ENCODE results near the gene BRD7. TPM values are rescaled to one million over a fixed set of nuclear protein-coding genes. Genes with fewer than 3 reads are reported as not detected.

Gene BRD7
- total and polyA plus RNA-seq, 2 of the 13 experiments (the other 11 are each of a cell fraction or from before 2014, with no cell fraction given): 82.3 to 149 TPM

GRCh38 chr16:50331570-50331969 lies 37.2 kb downstream of the BRD7 start:
- Histone ChIP-seq H3K4me2 (ENCODE audit: low read depth, low read length) (no peak overlapping the region), H3K9me3 (ENCODE audit: low read length) (no peaks in the 10 kb centered on the region), H3K36me3 (replicated peaks in 1 of 2; ENCODE audit: control insufficient read depth in 1 of 2, insufficient read depth in 2 of 2, low read length in 2 of 2) (peaks cover 13 to 66% of the 10 kb centered on the region in 2 experiments), H2AFZ (ENCODE audit: low read length) (no peak overlapping the region), H4K20me1 (ENCODE audit: insufficient read depth, low read length) (no peaks in the 10 kb centered on the region), H3K4me3 (replicated peaks in 1 of 3; ENCODE audit: insufficient read depth in 1 of 3, low read depth in 2 of 3, low read length in 3 of 3) (no peak overlapping the region), H3K27me3 (ENCODE audit: control insufficient read depth in 1 of 2, insufficient read depth in 2 of 2, low read length in 2 of 2) (no peaks in the 10 kb centered on the region), H3K9ac (ENCODE audit: insufficient read depth, low read depth, low read length) (no peak overlapping the region), H3K79me2 (ENCODE audit: insufficient read depth, low read length) (no peaks in the 10 kb centered on the region), H3K4me1 (ENCODE audit: insufficient read depth, low read length) (peaks cover 26% of the 10 kb centered on the region), H3K27ac (ENCODE audit: extremely low read length, insufficient read depth, low read length) (no peak overlapping the region)
- ChIA-PET POLR2A (no interaction called here), CTCF (ENCODE audit: low intra/inter-chr PET ratio, low total read pairs) (no interaction called here)
- no peak for ATAC-seq
- DNase-seq (ENCODE audit: low spot score): no peak
- in situ Hi-C loops (cut with HindIII; ENCODE audit: extremely low pct_ligation_motif_present, low pct_unique_long_range_greater_than_20kb) (no loop called here), intact Hi-C loops (cut with micrococcal nuclease; ENCODE audit: unreplicated experiment) (no loop called here)
- no peak for FAIRE-seq
- WGBS (ENCODE audit: low lambda C conversion rate): 95% methylated on average over 5 of the region's 5 CpGs
- BruUV-seq (replicated peaks): no TSS peak
- no peak for TF ChIP-seq SMAD9 (CRISPR knock-in tag; IDR thresholded peaks at IDR 0.05)
- TF ChIP-seq HNRNPH1 (optimal IDR thresholded peaks at IDR 0.05; ENCODE audit: low read depth, low read length): no peak
- no peak for TF ChIP-seq SKIL (CRISPR knock-in tag; IDR thresholded peaks at IDR 0.05; ENCODE audit: borderline replicate concordance)
- TF ChIP-seq SNRNP70 (IDR thresholded peaks at IDR 0.05; ENCODE audit: low read depth, low read length): no peak
- no peak for TF ChIP-seq KLF6 (CRISPR knock-in tag; IDR thresholded peaks at IDR 0.05)
- TF ChIP-seq NCOA1 (CRISPR knock-in tag; IDR thresholded peaks at IDR 0.05): no peak
- TF ChIP-seq PREB (CRISPR knock-in tag; IDR thresholded peaks at IDR 0.05): no peak
- no peak for TF ChIP-seq ZNF619 (CRISPR knock-in tag; IDR thresholded peaks at IDR 0.05)
- no peak for TF ChIP-seq ZNF138 (CRISPR knock-in tag; IDR thresholded peaks at IDR 0.05; ENCODE audit: low read depth)
- TF ChIP-seq HOXD1 (CRISPR knock-in tag; IDR thresholded peaks at IDR 0.05): no peak

All from HepG2 (cell line).